ENCODE results near the gene MIER1.

MIER1 gene

GRCh38 chr1:67020765-67021164 is 96.0 kb downstream of the MIER1 start:
- H3K27me3 Mint-ChIP-seq, result no peaks in the 10 kb centered on the region
- peaks cover 24% of the 10 kb centered on the region for H3K36me3 Mint-ChIP-seq (ENCODE audit: insufficient read depth)
- ATAC-seq (replicated peaks) (no peak), DNase-seq (no peak)
- no peak overlapping the region for H3K4me3 Mint-ChIP-seq
- no peak overlapping the region for H3K27ac Mint-ChIP-seq
- H3K4me1 Mint-ChIP-seq (ENCODE audit: low read depth in 2 of 2), result no peaks in the 10 kb centered on the region
- no peaks in the 10 kb centered on the region for H3K9me3 Mint-ChIP-seq

GRCh38 chr1:67029472-67029871 is 104.7 kb downstream of the MIER1 start:
- Mint-ChIP-seq H3K4me1 (ENCODE audit: low read depth in 2 of 2) (peaks cover 2 to 9% of the 10 kb centered on the region in 2 donors), H3K27me3 (no peaks in the 10 kb centered on the region), H3K27ac (no peak overlapping the region), H3K36me3 (ENCODE audit: insufficient read depth) (peaks cover 11% of the 10 kb centered on the region), H3K4me3 (no peak overlapping the region), H3K9me3 (no peaks in the 10 kb centered on the region)
- no peak for DNase-seq
- no peak for ATAC-seq (replicated peaks)

GRCh38 chr1:67031121-67031858 is 106.5 kb downstream of the MIER1 start:
- Mint-ChIP-seq H3K27ac (no peak overlapping the region), H3K4me1 (ENCODE audit: low read depth in 2 of 2) (peaks cover 2 to 9% of the 10 kb centered on the region in 2 donors), H3K4me3 (no peak overlapping the region), H3K9me3 (no peaks in the 10 kb centered on the region), H3K36me3 (ENCODE audit: insufficient read depth) (peaks cover 16% of the 10 kb centered on the region), H3K27me3 (no peaks in the 10 kb centered on the region)
- DNase-seq, result no peak
- no peak for ATAC-seq (replicated peaks)

GRCh38 chr1:67031859-67032247 is 107.1 kb downstream of the MIER1 start:
- H3K27ac Mint-ChIP-seq, result no peak overlapping the region
- no peak for ATAC-seq (replicated peaks)
- DNase-seq, result no peak
- H3K4me1 Mint-ChIP-seq (ENCODE audit: low read depth in 2 of 2), result peaks cover 2 to 9% of the 10 kb centered on the region in 2 donors
- H3K4me3 Mint-ChIP-seq, result no peak overlapping the region
- peaks cover 22% of the 10 kb centered on the region for H3K36me3 Mint-ChIP-seq (ENCODE audit: insufficient read depth)
- H3K9me3 Mint-ChIP-seq, result no peaks in the 10 kb centered on the region
- no peaks in the 10 kb centered on the region for H3K27me3 Mint-ChIP-seq
